Smooth muscle cell (in vitro differentiated cells): ENCODE results near the gene AGPAT1. TPM values are rescaled to one million over a fixed set of nuclear protein-coding genes. Genes with fewer than 3 reads are reported as not detected.

Experiments
- DNase-seq: peaks from one replicate; lab custom pipeline; 2025; ENCODE audit not compliant: unreplicated experiment; lab: John Stamatoyannopoulos, UW
- H2AFZ ChIP-seq: fragments of 200-600 bp; sonication (generic); 2 replicates; pipeline ENCODE4 v1.6.0; 2016; ENCODE audit warnings: antibody characterized with exemption, low read depth, mild to moderate bottlenecking
- H3F3A ChIP-seq: fragments of 200-600 bp; sonication (generic); 2 replicates; pipeline ENCODE4 v1.6.0; 2017; ENCODE audit warnings: antibody characterized with exemption, low read depth
- H3K27ac ChIP-seq: fragments of 200-600 bp; sonication (generic); 2 replicates; pipeline ENCODE4 v1.5.1; 2016; ENCODE audit warnings: low read depth, mild to moderate bottlenecking
- H3K27me3 ChIP-seq: fragments of 200-600 bp; sonication (generic); 2 replicates; pipeline ENCODE4 v1.6.1; 2016; ENCODE audit warnings: low read depth, mild to moderate bottlenecking
- H3K36me3 ChIP-seq: fragments of 200-600 bp; sonication (generic); 2 replicates; pipeline ENCODE4 v1.5.1; 2016; ENCODE audit warnings: low read depth
- H3K4me1 ChIP-seq: fragments of 200-600 bp; sonication (generic); 2 replicates; pipeline ENCODE4 v1.5.1; 2016; ENCODE audit warnings: low read depth
- H3K4me2 ChIP-seq: fragments of 200-600 bp; sonication (generic); 2 replicates; pipeline ENCODE4 v1.6.0; 2016; ENCODE audit warnings: mild to moderate bottlenecking
- H3K4me3 ChIP-seq: fragments of 200-600 bp; sonication (generic); 2 replicates; pipeline ENCODE4 v1.5.1; 2016; ENCODE audit warnings: mild to moderate bottlenecking
- H3K79me2 ChIP-seq: fragments of 200-600 bp; sonication (generic); 2 replicates; pipeline ENCODE4 v1.6.0; 2016; ENCODE audit warnings: low read depth, mild to moderate bottlenecking
- H3K9ac ChIP-seq: fragments of 200-600 bp; sonication (generic); 2 replicates; pipeline ENCODE4 v1.6.0; 2016; ENCODE audit warnings: low read depth
- H3K9me3 ChIP-seq: fragments of 200-600 bp; sonication (generic); replicated peaks from 2 replicates; pipeline ENCODE4 v1.5.1; 2016; ENCODE audit warnings: low read depth
- H4K20me1 ChIP-seq: fragments of 200-600 bp; sonication (generic); 2 replicates; pipeline ENCODE4 v1.6.0; 2016; ENCODE audit warnings: low read depth
- CTCF ChIP-seq: fragments of 200-600 bp; sonication (generic); IDR thresholded peaks from 2 replicates; pipeline ENCODE4 v1.5.1; 2017; ENCODE audit warnings: borderline replicate concordance, mild to moderate bottlenecking, antibody characterized with exemption; ENCODE audit not compliant: insufficient read depth, poor library complexity, severe bottlenecking
- WGBS: methylation state at CpG from one replicate; pipeline ENCODE4 v1.1.7; 2016; ENCODE audit warnings: low lambda C conversion rate; 5-methylcytosine and 5-hydroxymethylcytosine counted together
- polyA plus RNA-seq: library from polyadenylated mRNA; unstranded; fragments of >200 nt; fragmentation: Nextera tagmentation; extraction: Ambion mirVana; gene quantifications from 2 replicates; pipeline ENCODE4 v1.2.1, GENCODE V29; 2016
- total RNA-seq: library from RNA; depleted of rRNA; stranded (reverse); fragments of >200 nt; gene quantifications from 2 replicates; pipeline ENCODE4 v1.2.3, GENCODE V29; 2014

Gene AGPAT1
- total and polyA plus RNA-seq, 2 experiments from 2014 or later = 52.4 to 71.1 TPM

- Histone ChIP-seq H2AFZ (no peak overlapping the region), H3K36me3 (no peaks in the 10 kb centered on the region), H3K4me1 (no peaks in the 10 kb centered on the region), H3K4me3 (no peak overlapping the region), H3F3A (no peaks in the 10 kb centered on the region), H3K27ac (no peak overlapping the region), H4K20me1 (no peaks in the 10 kb centered on the region), H3K27me3 (no peaks in the 10 kb centered on the region), H3K4me2 (no peak overlapping the region), H3K79me2 (no peaks in the 10 kb centered on the region), H3K9me3 (no peaks in the 10 kb centered on the region), H3K9ac (no peak overlapping the region)
- no peak for TF ChIP-seq CTCF
- WGBS = 59% methylated on average over 5 of the region's 5 CpGs
- no peak for DNase-seq
Observed at GRCh38 chr6:32139590-32139989, 36.3 kb downstream of the AGPAT1 start.

- no peak for DNase-seq
- Histone ChIP-seq H3K9me3 (no peaks in the 10 kb centered on the region), H3K27ac (no peak overlapping the region), H3K36me3 (no peaks in the 10 kb centered on the region), H4K20me1 (no peaks in the 10 kb centered on the region), H2AFZ (no peak overlapping the region), H3K27me3 (no peaks in the 10 kb centered on the region), H3F3A (no peaks in the 10 kb centered on the region), H3K4me1 (no peaks in the 10 kb centered on the region), H3K4me2 (no peak overlapping the region), H3K4me3 (no peak overlapping the region), H3K79me2 (no peaks in the 10 kb centered on the region), H3K9ac (no peak overlapping the region)
- no peak for TF ChIP-seq CTCF
Observed at GRCh38 chr6:32137454-32137853, 38.4 kb downstream of the AGPAT1 start.

- Histone ChIP-seq H3K36me3 (no peaks in the 10 kb centered on the region), H4K20me1 (no peaks in the 10 kb centered on the region), H3K4me2 (no peak overlapping the region), H3F3A (peaks cover 4% of the 10 kb centered on the region), H3K4me3 (no peak overlapping the region), H3K4me1 (peaks cover 8% of the 10 kb centered on the region), H3K27me3 (no peaks in the 10 kb centered on the region), H3K9ac (no peak overlapping the region), H3K9me3 (no peaks in the 10 kb centered on the region), H3K79me2 (peaks cover 8% of the 10 kb centered on the region), H3K27ac (no peak overlapping the region), H2AFZ (no peak overlapping the region)
- TF ChIP-seq CTCF = no peak
- no peak for DNase-seq
- WGBS = 59% methylated on average over 4 of the region's 4 CpGs
Observed at GRCh38 chr6:32133786-32134185, 42.1 kb downstream of the AGPAT1 start.

GRCh38 chr6:32132110-32132509 is 43.8 kb downstream of the AGPAT1 start:
- DNase-seq = no peak
- H3K9ac ChIP-seq = no peak overlapping the region
- no peak for TF ChIP-seq CTCF
- H3F3A ChIP-seq = peaks cover 4% of the 10 kb centered on the region
- H3K79me2 ChIP-seq = peaks cover 12% of the 10 kb centered on the region
- no peak overlapping the region for H3K4me3 ChIP-seq
- no peak overlapping the region for H3K4me2 ChIP-seq
- no peaks in the 10 kb centered on the region for H3K9me3 ChIP-seq
- H3K4me1 ChIP-seq = peaks cover 15% of the 10 kb centered on the region
- H3K27ac ChIP-seq = peak overlapping the region; percentile 11
- H3K27me3 ChIP-seq = no peaks in the 10 kb centered on the region
- no peaks in the 10 kb centered on the region for H3K36me3 ChIP-seq
- H4K20me1 ChIP-seq = no peaks in the 10 kb centered on the region
- H2AFZ ChIP-seq = no peak overlapping the region
